Lower leg skin (tissue), 4 donors: Measurements from ENCODE around the gene OOEP. TPM values are rescaled to one million over a fixed set of nuclear protein-coding genes. Genes with fewer than 3 reads are reported as not detected.
A peak's percentile ranks its signal among the peaks of the same experiment; 100 is the strongest.

Experiments used
- DNase-seq, 2 donors: peaks; one replicate each; pipeline ENCODE4 v3.0.0-alpha.2; 2019; ENCODE audit warnings: low spot score in 2 of 2
- H3K4me3 ChIP-seq: fragments of 200-600 bp; sonication (generic); 2 replicates; pipeline ENCODE4 v1.5.1; 2017; ENCODE audit warnings: mild to moderate bottlenecking, low read depth; ENCODE audit not compliant: poor library complexity, severe bottlenecking
- POLR2A ChIP-seq, 2 donors: fragments of 450-650 bp; IDR thresholded peaks; one replicate each; pipeline ENCODE4 v1.6.1; 2016 to 2017; ENCODE audit warnings: antibody characterized with exemption in 2 of 2, mild to moderate bottlenecking in 1 of 2, moderate library complexity in 1 of 2
- WGBS, 2 donors: methylation state at CpG; one replicate each; pipeline ENCODE4 v1.1.5; 2018; 5-methylcytosine and 5-hydroxymethylcytosine counted together
- intact Hi-C: fragments of 100-400 bp; cut with DNase I; formaldehyde crosslinking; loops from one replicate; pipeline ENCODE4 v1.15.0; 2023; ENCODE audit warnings: low total_unique reads
- total RNA-seq, 4 donors: library from RNA; depleted of rRNA; stranded (reverse); fragments of >200 nt; gene quantifications; one replicate each; pipeline ENCODE4 v1.1.0, GENCODE V29; 2016
- TF ChIP-seq, protein P1 (sequence below), 3 donors: fragments of 450-650 bp; IDR thresholded peaks; one replicate each; pipeline ENCODE4 v1.5.1; 2016; ENCODE audit warnings: antibody characterized with exemption in 3 of 3, mild to moderate bottlenecking in 3 of 3, moderate library complexity in 2 of 3

The OOEP gene
- total RNA-seq, 4 donors from 2014 or later, result 0.88 TPM; not detected in 3

DNA sequence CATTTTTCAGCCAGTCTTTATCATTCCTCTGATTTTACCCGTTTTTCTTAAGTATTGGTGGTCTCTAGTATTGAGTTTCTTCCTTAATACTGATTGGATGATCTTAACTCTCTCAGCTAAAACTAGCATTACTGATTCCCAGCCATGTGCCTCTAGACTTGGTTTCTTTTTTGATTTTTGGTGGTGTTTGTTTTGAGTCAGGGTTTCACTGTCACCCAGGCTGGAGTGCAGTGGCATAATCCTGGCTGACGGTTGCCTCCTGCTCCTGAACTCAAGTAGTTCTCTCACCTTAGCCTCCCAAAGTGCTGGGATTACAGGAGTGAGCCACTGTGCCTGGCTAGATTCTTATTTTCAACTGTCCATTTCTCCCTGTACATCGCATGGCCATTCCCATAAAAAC lies 40.5 kb downstream of the OOEP start:
- no peak overlapping the region for H3K4me3 ChIP-seq
- TF ChIP-seq, protein P1, sequence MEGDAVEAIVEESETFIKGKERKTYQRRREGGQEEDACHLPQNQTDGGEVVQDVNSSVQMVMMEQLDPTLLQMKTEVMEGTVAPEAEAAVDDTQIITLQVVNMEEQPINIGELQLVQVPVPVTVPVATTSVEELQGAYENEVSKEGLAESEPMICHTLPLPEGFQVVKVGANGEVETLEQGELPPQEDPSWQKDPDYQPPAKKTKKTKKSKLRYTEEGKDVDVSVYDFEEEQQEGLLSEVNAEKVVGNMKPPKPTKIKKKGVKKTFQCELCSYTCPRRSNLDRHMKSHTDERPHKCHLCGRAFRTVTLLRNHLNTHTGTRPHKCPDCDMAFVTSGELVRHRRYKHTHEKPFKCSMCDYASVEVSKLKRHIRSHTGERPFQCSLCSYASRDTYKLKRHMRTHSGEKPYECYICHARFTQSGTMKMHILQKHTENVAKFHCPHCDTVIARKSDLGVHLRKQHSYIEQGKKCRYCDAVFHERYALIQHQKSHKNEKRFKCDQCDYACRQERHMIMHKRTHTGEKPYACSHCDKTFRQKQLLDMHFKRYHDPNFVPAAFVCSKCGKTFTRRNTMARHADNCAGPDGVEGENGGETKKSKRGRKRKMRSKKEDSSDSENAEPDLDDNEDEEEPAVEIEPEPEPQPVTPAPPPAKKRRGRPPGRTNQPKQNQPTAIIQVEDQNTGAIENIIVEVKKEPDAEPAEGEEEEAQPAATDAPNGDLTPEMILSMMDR (IDR thresholded peaks at IDR 0.05), result no peak
- TF ChIP-seq POLR2A (IDR thresholded peaks at IDR 0.05), result no peak
- 68 to 72% methylated on average over 3 of the region's 3 CpGs for WGBS, 2 donors
- peak in 1 of 2 donors; percentile 37 for DNase-seq
- intact Hi-C loops, result no loop called here

DNA sequence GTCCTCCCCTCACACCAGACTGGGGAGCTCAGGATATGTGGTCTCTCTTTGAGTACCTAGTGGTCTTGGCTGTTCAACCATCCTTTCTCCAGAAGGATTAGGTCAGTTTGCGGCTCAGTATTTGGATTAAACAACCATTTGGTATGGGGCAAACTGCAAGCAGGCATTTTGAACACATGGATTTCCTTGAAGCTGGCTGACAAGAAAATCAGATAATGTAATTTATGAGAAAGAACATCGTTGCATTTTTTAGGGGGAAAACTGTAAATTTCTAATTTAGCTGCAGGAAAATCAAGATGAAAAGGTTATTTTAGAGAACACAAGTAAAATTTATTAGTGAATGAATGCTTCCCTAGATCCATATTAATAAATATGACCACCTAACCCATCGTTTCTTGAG lies 40.9 kb downstream of the OOEP start:
- DNase-seq, result no peak
- no peak overlapping the region for H3K4me3 ChIP-seq
- TF ChIP-seq, protein P1 (IDR thresholded peaks at IDR 0.05), result no peak
- TF ChIP-seq POLR2A (IDR thresholded peaks at IDR 0.05), result no peak
- WGBS, 2 donors, result 46 to 56% methylated on average over 3 of the region's 3 CpGs
- intact Hi-C loops, result no loop called here

DNA sequence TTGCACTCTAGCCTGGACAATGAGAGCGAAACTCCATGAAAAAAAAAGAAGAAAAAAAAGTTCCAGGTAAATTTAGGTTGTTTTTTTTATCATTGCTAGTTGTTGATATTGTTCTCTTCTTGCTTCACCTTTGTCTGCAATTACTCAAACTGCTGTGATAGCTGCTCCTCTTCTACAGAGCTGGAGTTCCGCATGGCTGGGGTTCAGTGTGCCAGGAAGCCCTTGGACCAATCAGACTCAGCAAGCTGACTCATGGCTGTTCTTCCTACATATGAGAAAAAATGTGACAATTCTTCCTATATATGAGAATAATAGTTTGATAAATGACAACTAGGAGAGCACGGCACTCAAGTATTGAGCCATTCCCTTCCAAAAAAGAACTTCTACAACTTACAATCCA lies 44.0 kb downstream of the OOEP start:
- TF ChIP-seq POLR2A (IDR thresholded peaks at IDR 0.05), result no peak
- TF ChIP-seq, protein P1 (IDR thresholded peaks at IDR 0.05), result no peak
- intact Hi-C loops, result no loop called here
- 90 to 95% methylated on average over 3 of the region's 3 CpGs for WGBS, 2 donors
- H3K4me3 ChIP-seq, result no peak overlapping the region
- peak in 1 of 2 donors; percentile 25 for DNase-seq

DNA sequence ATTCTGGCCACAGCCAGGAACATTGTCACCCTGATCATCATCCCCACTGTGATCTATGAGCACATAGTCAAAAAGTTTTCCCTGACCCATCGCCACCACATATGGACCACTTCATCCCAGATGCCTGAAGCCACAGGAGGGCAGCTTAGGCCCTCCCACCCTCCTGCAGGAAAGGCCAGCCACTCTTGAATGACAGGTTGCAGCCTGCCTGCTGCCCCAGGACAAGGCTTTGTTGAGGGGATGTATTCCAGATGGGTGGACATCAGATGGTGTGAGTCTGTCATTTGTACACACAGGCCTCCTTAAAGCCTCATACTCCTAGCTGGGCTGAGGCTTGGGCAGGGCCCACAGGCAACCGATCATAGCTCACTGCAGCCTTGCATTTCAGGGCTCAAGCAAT lies 46.4 kb downstream of the OOEP start:
- WGBS, 2 donors, result 93 to 96% methylated on average over 2 of the region's 2 CpGs
- H3K4me3 ChIP-seq, result no peak overlapping the region
- intact Hi-C loops, result no loop called here
- DNase-seq, result no peak
- no peak for TF ChIP-seq POLR2A (IDR thresholded peaks at IDR 0.05)
- TF ChIP-seq, protein P1 (IDR thresholded peaks at IDR 0.05), result no peak

Other genes starting within 250 kb of the OOEP start
- not detected for gene KHDC1L, start 144.4 kb downstream of the OOEP start, total RNA-seq
- under 1 TPM in 2 of 4 donors, not detected in 2; 0.13 to 0.34 TPM for gene KHDC1, start 106.7 kb downstream of the OOEP start, total RNA-seq
- gene DPPA5, start 15.6 kb downstream of the OOEP start, total RNA-seq, result not detected
- gene KHDC3L, start 7.2 kb downstream of the OOEP start, total RNA-seq, result not detected
- 1 to 10 TPM in 2 of 4 donors, under 1 TPM in 2; 0.89 to 2.3 (median 1.6) TPM for gene DDX43, start 24.9 kb upstream of the OOEP start, total RNA-seq
- gene CGAS, start 82.4 kb upstream of the OOEP start, total RNA-seq, result 1 to 10 TPM in 3 of 4 donors, under 1 TPM in 1; 0.83 to 2.2 (median 1.6) TPM
- 10 to 100 TPM; 22.6 to 29.6 (median 25.1) TPM for gene MTO1, start 91.8 kb upstream of the OOEP start, total RNA-seq
- over 10,000 TPM in 2 of 4 donors, 1,000 to 10,000 TPM in 2; 8,072 to 12,275 (median 10,774) TPM for gene EEF1A1, start 151.1 kb upstream of the OOEP start, total RNA-seq